Thyroid gland (tissue), 4 donors: ENCODE data around the gene PLCB1. TPM values are rescaled to one million over a fixed set of nuclear protein-coding genes. Genes with fewer than 3 reads are reported as not detected.
A peak's percentile ranks its signal among the peaks of the same experiment; 100 is the strongest.
"Not testable (repeated sequence)": the region's sequence is repeated elsewhere in the genome, so short reads cannot be mapped to it uniquely, and the experiment has no call there.

Experiments used
- DNase-seq, 2 donors: peaks; one replicate each; pipeline ENCODE4 v3.0.0-alpha.2; 2019
- H3K27ac ChIP-seq, 3 donors: fragments of 200-600 bp; sonication (generic); 1 replicate in 2 of 3; 2 replicates in 1 of 3; pipeline ENCODE4 v1.5.1; 2016 to 2019; ENCODE audit warnings: mild to moderate bottlenecking in 1 of 3, moderate library complexity in 1 of 3
- H3K27me3 ChIP-seq: fragments of 200-600 bp; sonication (generic); one replicate; pipeline ENCODE4 v1.5.1; 2019
- H3K36me3 ChIP-seq, 2 donors: fragments of 200-600 bp; sonication (generic); one replicate each; pipeline ENCODE4 v1.5.1; 2016 to 2019
- H3K4me1 ChIP-seq, 2 donors: fragments of 200-600 bp; sonication (generic); one replicate each; pipeline ENCODE4 v1.5.1; 2017 to 2019
- H3K4me3 ChIP-seq, 3 donors: fragments of 200-600 bp; sonication (generic); replicated peaks in 1 of 3; 1 replicate in 2 of 3; 2 replicates in 1 of 3; pipeline ENCODE4 v1.5.1; 2016; ENCODE audit warnings: mild to moderate bottlenecking in 1 of 3
- H3K9me3 ChIP-seq: fragments of 200-600 bp; sonication (generic); one replicate; pipeline ENCODE4 v1.5.1; 2017
- POLR2A ChIP-seq, 2 donors: fragments of 450-650 bp; IDR thresholded peaks; one replicate each; pipeline ENCODE4 v1.6.1; 2017; ENCODE audit warnings: antibody characterized with exemption in 2 of 2, mild to moderate bottlenecking in 2 of 2, moderate library complexity in 1 of 2
- WGBS, 2 donors: methylation state at CpG; one replicate each; pipeline ENCODE4 v1.1.5; 2017; 5-methylcytosine and 5-hydroxymethylcytosine counted together
- intact Hi-C: fragments of 100-400 bp; cut with DNase I; formaldehyde crosslinking; loops from one replicate; pipeline ENCODE4 v1.15.1; 2023
- total RNA-seq, 4 donors: library from RNA; depleted of rRNA; stranded (reverse); fragments of >200 nt; gene quantifications; one replicate each; pipeline ENCODE4 v1.2.3, GENCODE V29; 2016
- TF ChIP-seq, protein P1 (sequence below), 6 experiments: fragments of 200-600 bp in 3 of 6; fragments of 450-650 bp in 3 of 6; sonication (generic) in 3 of 6; IDR thresholded peaks; one replicate each; pipeline ENCODE4 v1.5.1; 2016 to 2019; ENCODE audit warnings: antibody characterized with exemption in 6 of 6, mild to moderate bottlenecking in 2 of 6, inconsistent platforms in 1 of 6, moderate library complexity in 1 of 6

Gene PLCB1
- total RNA-seq, 4 donors from 2014 or later: 7.3 to 14.1 (median 11.0) TPM

- WGBS, 2 donors: 44 to 53% methylated on average over 1 of the region's 1 CpG
- Histone ChIP-seq H3K4me3 (no peak overlapping the region), H3K36me3 (no peaks in the 10 kb centered on the region), H3K4me1 (peaks cover 8 to 18% of the 10 kb centered on the region in 2 donors), H3K27me3 (no peaks in the 10 kb centered on the region), H3K27ac (peak overlapping the region in 1 of 3 donors; percentile 8), H3K9me3 (no peaks in the 10 kb centered on the region)
- no peak for DNase-seq
- TF ChIP-seq, protein P1, sequence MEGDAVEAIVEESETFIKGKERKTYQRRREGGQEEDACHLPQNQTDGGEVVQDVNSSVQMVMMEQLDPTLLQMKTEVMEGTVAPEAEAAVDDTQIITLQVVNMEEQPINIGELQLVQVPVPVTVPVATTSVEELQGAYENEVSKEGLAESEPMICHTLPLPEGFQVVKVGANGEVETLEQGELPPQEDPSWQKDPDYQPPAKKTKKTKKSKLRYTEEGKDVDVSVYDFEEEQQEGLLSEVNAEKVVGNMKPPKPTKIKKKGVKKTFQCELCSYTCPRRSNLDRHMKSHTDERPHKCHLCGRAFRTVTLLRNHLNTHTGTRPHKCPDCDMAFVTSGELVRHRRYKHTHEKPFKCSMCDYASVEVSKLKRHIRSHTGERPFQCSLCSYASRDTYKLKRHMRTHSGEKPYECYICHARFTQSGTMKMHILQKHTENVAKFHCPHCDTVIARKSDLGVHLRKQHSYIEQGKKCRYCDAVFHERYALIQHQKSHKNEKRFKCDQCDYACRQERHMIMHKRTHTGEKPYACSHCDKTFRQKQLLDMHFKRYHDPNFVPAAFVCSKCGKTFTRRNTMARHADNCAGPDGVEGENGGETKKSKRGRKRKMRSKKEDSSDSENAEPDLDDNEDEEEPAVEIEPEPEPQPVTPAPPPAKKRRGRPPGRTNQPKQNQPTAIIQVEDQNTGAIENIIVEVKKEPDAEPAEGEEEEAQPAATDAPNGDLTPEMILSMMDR (IDR thresholded peaks at IDR 0.05): no peak
- no peak for TF ChIP-seq POLR2A (IDR thresholded peaks at IDR 0.05)
- intact Hi-C loops: no loop called here
These were observed 214.7 kb downstream of the PLCB1 start for GRCh38 chr20:8346700-8347270.

DNA sequence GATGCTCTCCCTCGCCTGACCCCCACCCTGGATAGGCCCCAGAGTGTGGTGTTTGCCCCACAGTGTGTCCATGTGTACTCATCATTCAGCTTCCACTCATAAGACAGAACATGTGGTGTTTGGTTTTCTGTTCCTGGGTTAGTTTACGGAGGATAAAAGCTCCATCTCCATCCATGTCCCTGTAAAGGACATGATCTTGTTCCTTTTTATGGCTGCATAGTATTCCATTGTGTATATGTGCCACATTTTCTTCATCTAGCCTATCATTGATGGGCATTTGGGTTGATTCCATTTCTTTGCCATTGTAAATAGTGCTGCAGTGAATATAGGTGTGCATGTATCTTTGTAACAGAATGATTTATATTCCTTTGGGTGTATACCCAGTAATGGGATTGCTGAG is 218.2 kb downstream of the PLCB1 start:
- H3K27ac ChIP-seq, intact Hi-C loops, DNase-seq, H3K27me3 ChIP-seq, H3K9me3 ChIP-seq, H3K36me3 ChIP-seq, H3K4me3 ChIP-seq: not testable (repeated sequence)
- peaks cover 8 to 18% of the 10 kb centered on the region in 2 donors for H3K4me1 ChIP-seq
- 91 to 92% methylated on average over 2 of the region's 2 CpGs for WGBS, 2 donors

DNA sequence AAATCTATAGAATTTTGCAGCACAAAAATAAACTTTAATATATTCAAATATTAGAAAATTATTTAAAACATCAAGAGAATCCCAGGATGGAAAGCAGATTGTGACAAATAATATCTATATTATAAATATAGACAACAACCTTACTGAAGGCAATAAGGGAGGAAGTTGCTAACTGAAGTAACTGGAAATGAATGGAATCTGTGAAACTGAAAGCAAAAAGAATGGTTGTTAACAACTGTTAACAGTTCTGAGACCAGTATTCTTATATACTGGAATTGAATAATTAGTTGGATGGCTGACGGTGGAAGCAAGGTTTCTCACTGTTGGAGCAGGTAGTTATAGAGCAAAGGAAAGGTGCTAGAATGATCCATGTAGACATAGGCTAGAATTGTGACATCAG is 220.4 kb downstream of the PLCB1 start:
- intact Hi-C loops: no loop called here
- no peak overlapping the region for H3K4me3 ChIP-seq
- no peaks in the 10 kb centered on the region for H3K27me3 ChIP-seq
- DNase-seq: no peak
- H3K9me3 ChIP-seq: no peaks in the 10 kb centered on the region
- 91 to 92% methylated on average over 1 of the region's 1 CpG for WGBS, 2 donors
- TF ChIP-seq, protein P1 (IDR thresholded peaks at IDR 0.05): no peak
- TF ChIP-seq POLR2A (IDR thresholded peaks at IDR 0.05): no peak
- no peaks in the 10 kb centered on the region for H3K4me1 ChIP-seq
- H3K27ac ChIP-seq: no peak overlapping the region
- H3K36me3 ChIP-seq: no peaks in the 10 kb centered on the region

DNA sequence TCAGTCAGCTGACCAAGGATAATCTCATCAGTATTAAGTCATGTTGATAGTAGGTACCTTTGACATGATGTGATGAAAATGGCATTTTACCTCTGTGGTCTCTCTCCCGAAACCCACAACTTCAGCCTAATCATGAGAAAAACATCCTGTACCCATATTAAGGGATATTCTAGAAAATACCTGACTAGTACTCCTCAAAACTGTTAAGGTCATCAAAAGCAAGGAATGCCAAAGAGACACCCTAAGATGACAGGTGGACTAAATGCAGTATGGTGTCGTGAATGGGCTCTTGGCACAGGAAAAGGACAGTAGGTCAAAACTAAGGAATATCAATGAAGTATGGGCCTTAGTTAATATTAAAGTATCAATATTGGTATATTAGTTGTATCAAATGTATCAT is 221.4 kb downstream of the PLCB1 start:
- no peaks in the 10 kb centered on the region for H3K36me3 ChIP-seq
- H3K9me3 ChIP-seq: no peaks in the 10 kb centered on the region
- no peak overlapping the region for H3K27ac ChIP-seq
- 96 to 100% methylated on average over 2 of the region's 2 CpGs for WGBS, 2 donors
- intact Hi-C loops: no loop called here
- TF ChIP-seq, protein P1 (IDR thresholded peaks at IDR 0.05): no peak
- TF ChIP-seq POLR2A (IDR thresholded peaks at IDR 0.05): no peak
- peaks cover 4% of the 10 kb centered on the region in 2 donors for H3K4me1 ChIP-seq
- H3K27me3 ChIP-seq: no peaks in the 10 kb centered on the region
- no peak overlapping the region for H3K4me3 ChIP-seq
- no peak for DNase-seq

DNA sequence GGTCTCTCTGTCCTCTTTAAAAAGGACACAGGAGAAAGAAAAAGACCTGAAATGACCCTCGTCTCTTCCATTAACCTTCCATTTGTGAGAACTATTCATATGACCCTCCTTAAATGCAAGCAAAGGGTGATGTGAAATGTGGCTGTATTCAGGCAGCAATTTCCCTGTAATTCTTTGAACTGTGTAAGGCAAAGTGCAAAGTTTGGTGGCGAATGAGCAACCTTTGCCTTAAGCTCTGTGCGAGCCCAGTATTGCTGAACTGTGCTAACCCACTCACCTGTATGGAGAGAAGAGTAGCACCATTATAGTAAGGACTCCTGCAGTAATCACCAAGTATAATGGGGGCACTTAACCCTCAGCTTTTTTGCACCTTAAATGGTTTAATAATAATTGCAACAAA is 223.4 kb downstream of the PLCB1 start:
- no peak overlapping the region for H3K4me3 ChIP-seq
- no peaks in the 10 kb centered on the region for H3K27me3 ChIP-seq
- peaks cover 4% of the 10 kb centered on the region in 2 donors for H3K4me1 ChIP-seq
- H3K36me3 ChIP-seq: no peaks in the 10 kb centered on the region
- TF ChIP-seq POLR2A (IDR thresholded peaks at IDR 0.05): no peak
- TF ChIP-seq, protein P1 (IDR thresholded peaks at IDR 0.05): no peak
- WGBS, 2 donors: 96 to 100% methylated on average over 3 of the region's 3 CpGs
- intact Hi-C loops: no loop called here
- DNase-seq: no peak
- no peak overlapping the region for H3K27ac ChIP-seq
- no peaks in the 10 kb centered on the region for H3K9me3 ChIP-seq
